Measurements from ENCODE around the gene TOM1L2. TPM values are rescaled to one million over a fixed set of nuclear protein-coding genes. Genes with fewer than 3 reads are reported as not detected.

TOM1L2 gene
- total RNA-seq, 1 donor from 2014 or later = 78.3 TPM

DNA sequence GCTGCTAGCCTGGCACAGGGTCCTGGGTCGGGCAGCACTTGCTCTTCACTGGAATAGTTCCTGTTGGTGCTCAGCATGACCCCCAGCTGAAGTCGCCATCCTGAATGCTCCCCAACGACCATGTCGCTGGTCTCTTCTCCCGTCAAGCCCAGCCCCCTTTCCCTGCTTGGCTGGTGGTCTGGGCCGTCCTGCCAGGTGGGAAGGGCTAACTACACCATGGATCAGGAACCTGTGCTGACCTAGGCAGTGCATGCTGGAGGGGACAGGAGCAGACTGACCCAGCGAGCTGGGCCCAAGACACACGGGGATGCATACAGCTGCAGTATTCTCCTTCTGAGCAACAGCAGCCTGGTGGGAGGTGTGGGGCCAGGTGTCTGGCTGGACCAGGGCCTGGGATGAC lies 126.2 kb downstream of the TOM1L2 start:
- ATAC-seq = no peak

DNA sequence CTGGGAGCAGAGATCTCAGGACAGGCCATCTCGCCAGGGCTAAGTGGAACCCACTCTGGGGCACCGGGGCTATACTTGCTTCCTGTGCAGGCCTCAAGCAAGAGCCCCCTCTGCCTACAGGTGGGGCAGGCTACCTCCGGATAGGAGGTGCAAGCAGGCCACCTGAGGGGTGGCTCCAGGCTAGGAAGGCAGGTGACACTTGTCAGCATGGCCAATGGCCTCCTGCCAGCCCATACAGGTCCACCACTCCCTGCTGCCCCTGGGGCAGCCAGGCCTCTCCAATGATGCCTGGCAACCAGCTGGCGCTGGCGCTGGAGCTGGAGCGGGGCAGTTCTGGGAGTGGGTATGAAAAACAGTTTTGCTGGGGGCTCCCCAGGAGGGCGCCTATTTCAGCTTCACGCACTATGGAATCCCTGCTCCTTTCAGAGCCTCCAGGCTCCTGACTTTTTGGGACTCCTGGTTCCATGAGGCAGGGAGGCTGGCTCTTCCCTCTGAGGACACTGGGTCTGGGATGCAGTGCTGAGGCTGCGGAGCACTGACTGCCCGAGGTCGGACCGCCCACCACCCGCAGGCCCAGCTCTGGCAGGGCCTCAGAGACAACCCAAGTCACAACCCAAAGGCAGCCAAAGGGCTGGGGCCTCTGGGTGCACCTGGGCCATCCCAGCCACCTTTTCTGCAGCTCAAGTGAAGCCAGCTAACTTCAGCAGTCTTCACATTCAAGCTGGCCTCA lies 127.0 kb downstream of the TOM1L2 start:
- no peak for ATAC-seq

DNA sequence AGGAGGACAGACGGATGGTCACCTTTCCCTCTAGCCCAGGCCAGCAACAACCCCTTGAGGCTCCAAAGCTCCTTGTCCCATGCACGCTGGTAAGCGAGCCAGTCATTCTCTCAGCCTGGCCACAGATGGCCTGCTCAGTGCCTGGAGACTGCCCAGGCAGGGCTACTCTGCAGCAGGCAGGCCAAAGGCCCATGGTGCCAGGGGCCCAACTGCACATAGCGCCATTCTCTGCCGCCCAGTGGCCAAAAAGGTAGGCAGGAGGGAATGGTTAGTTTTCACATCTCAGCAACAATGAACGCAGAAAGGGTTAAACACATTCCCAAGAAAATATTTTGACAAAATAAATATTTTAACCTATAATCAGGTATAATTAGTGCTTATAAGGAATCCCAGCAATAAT lies 127.7 kb downstream of the TOM1L2 start:
- ATAC-seq = no peak

DNA sequence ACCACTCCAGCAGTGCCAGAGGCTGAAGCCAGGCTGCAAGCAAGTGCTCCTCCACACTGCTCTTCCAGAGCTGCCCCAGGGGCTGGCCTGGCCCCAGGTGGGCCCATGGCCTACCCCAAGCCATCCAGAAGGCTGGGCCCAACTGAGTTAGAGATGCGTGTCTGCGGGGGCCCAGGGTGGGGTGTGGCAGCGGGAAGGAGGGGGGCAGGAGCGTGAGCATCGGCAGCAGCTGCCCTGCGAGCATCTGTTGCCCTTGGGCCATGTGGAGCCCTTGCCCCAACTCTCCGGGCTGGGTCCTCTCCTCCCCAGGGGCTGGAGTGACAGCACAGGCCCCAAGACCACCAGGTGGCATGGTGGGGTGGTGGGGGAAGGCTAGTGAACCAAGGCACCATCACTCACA lies 128.1 kb downstream of the TOM1L2 start:
- ATAC-seq = no peak

DNA sequence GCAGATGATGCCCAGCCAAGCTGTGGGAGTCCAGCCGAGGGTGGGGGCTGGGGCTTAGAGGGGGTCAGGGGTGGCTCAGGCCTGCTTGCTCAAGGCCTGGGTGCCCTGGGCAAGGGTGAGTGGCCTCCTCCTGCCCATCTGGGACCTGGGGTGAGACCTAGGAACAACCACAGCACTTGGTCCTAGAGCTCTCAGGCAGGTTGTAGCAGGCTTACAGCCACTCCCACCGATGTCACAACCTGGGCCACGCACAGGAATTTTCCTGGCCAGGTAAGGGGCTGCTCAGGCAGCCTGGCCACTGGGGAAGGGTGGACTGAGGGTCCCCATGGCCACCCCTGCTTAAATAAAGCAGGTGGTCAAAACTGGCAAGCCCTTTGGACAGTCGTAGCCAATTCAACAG lies 129.1 kb downstream of the TOM1L2 start:
- ATAC-seq = peak; percentile 4

DNA sequence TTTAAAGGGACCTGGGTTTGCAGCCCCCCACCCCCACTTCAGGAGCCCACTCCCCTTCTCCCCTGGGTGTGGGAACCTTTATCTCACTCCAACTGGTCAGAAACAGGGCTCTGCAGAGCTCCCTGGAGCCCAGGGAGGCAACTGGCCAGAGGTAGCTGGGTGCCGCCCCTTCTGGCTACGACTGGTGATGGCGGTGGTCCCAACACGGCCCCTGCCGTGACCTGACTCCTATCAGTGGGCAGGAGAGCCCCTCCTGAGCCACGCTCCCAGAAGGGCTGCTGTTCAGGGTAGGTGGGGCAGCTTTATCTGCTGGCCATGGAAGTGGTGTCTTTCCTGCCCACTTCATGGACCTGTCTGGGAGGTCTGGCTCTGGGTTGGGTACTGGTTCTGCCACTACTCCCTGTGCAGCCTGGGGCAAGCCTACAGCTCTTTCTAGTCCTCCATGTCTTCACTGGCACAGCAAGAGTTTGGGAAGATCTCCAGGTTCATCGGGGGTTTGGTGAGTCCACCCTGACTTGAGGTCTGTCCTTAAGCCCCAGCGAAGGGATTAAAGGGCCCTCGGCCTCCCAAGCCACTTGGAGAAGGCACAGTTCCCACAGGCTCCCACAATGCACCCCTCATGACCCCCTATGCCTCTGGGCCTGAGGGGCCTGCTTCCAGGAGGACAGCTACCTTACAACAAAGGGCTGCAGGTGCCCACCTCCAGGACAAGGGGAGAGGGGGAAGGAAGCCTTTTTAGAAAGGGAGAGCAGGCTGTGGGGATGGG lies 129.9 kb downstream of the TOM1L2 start:
- ATAC-seq = no peak

DNA sequence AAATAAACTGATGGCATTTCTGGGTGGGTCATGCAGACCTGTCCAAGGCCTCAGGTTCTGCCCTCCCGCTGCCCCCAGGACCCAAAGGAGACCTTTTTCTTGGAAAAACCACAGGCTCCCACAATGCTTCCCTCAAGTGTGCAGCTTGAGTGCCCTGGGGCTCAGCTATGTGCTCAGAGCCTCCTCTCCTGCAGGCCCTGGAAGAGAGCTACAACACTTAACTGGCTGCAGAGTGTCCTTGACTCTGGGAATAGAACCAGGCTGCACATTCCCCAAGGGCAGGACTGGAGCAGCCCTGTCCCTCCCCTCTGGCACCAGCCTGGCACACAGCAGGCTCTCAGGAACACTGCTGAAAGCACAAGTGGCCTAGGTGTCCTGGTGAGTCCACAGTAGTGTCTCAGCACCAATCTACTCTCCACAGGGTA lies 130.6 kb downstream of the TOM1L2 start:
- ATAC-seq = no peak

DNA sequence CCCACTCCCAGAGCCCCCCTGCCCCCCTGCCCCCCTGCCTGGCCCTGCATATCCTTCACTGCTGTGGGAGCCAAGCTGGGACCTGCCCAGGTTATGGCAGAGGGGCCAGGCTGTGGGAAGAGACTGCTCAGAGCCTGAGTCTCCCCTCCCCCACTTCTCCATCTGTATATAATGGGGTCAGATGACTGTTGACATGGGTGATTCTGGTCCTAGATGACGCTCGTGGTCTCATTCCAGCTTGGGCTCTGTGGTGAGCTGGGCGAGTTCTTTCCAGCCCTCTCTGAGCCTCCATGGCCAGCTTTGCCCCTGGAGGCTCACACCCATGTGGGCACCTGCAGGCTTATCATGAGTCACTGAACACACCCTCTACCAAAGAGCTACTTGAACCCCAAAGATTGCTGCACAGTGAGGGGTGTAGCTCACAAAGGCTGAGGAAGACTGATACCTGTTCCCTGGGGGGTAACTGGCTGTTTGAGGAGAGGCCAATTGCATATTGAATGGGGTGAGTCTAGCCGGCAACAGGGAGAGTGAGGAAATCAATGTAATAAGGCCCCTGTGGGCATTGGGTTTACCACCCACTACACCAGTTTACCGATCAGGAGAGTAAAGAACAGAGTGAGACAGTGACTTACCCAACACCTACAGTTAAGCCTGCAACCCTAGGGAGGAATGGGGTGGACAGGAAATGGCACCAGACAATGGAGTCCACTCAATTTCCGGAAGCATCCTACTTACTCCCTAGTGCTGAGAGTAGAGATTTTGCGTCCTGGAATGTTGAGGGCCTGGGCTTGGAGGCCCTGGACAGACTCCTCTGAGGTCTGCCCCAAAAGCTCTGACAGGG lies 131.2 kb downstream of the TOM1L2 start:
- ATAC-seq = peak; percentile 63

DNA sequence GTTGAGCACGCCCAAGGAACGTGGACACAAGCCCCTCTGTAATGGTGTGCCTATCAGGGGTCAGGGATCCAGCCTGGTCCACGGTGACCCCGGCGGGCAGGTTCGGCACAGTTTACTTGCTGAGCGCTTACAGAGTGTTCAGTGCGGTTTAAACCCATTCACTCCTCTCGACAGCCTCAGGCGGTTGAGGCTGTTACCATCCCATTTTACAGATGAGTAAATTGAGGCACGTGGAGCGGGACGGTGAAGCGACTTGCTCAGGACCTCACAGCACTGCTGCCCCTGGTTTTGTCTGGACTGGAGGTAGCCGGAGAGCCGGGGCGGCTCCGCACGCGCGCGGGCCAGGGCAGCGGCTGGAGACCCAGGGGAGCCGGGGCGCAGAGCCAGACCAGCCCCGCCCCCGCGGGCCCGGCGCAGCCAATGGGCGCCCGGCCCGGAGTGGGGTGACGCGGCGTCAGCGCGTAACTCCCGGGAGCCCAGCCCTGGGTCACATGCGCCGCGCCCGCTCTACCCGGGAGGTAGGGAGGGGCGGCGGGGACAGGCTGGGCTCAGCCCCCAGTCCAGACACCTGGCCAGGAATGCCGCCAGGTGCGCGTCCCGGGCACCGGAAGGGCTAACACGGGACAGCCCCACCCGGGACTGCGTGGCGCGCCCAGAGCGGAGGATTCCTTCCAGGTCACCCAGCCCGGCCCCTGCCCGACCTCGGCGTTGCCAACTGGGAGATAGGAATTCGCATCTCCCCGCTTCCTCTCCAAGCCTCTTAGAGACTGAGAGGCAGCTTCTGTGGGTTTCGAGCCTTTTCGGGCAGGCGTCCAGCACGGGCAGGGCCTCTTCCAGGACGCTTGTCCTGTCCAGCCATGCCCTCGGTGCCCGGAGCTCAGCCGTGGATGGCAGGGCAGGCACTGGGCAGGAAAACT lies 132.2 kb downstream of the TOM1L2 start:
- peak; percentile 74 for ATAC-seq

DNA sequence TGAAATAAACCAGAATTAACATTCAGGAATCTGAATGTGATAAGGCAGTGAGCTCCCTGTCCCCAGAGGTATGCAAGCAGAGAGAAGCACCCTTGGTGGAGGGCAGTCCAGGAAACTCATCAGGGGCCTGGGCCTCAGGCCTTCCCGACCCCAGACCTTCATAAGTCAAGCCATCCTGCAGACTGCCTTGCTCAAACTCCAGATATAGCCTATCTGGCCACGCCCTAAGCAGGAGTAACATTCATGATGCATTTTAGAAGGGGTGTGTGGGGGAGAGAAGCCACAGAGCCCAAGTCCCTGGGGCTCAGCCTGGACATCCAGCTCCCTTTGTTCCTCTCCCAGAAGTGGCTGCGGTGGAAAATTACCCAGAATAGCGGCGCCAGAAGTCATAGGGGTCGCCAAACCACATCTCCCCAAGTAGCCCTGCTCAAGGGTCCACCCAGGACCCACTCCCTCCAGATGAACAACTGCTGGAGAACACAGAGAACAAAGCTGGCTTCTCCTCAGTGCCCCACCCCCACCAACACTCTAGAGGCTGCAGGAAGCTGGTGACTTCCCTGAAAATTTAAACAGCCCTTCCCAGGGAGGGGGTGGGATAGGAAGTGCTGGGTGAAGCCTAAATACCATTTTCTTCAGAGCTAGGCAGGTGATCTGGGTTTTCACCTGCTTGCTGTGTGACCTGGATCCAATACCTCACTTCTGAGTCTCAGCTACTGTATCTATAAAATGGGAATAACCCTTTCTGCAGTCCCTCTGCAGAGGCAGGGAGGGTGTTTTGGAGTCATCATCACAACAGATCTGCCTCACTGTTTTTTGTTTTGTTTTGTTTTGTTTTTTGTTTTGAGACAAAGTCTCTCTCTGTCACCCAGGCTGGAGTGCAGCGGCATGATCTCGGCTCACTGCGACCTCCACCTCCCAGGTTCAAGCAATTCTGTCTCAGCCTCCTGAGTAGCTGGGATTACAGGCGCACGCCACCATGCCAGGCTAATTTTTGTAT lies 133.9 kb downstream of the TOM1L2 start:
- no peak for ATAC-seq

DNA sequence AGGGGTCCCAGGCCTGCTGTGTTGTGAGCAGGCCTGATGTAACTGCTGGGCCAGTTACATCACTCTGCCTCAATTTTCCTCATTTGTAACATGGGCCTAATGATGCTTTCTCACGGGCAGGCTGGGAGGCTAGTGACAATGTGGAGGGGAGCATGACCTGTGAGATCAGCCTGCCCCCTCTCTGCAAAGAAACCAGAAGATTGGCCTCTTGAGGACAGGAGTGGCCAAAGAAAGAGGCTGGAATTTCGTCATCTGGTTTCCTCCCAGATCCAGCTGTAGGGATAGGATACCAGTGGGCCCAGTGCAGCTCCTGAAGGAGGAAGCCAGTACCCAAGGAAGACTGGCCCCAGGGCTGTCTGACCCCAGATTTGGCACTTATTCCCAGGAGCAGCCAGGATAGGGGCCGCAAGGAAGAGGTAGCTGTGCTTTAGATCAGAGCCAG lies 134.8 kb downstream of the TOM1L2 start:
- no peak for ATAC-seq

DNA sequence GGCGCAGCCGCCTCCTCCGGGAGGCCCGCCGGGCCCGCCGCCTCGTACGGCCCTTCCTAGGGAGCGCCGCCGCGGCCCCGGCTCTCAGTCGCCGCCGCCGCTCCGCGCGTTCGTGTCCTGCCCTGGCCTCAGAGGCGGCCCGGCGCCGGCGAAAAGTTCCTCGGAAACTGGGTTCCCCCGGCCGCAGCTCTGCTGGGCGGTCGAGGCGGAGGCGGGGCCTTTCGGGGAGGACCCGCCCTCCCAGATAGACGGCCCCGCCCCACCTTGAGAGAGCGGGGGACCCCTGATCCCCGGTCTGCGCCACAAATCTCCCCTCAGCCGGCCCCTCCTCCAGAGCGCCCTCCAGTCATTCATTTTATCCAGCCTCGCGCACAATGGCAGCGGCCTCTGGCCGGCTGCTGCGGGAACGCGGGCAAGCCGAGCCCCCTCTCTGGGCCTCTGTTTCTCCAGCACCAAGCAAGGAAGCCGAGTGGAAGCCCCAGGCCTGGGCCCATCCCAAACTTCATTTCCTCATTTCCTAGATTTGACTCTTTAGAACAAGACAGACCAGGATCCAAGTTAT lies 135.3 kb downstream of the TOM1L2 start, which contains the start of gene SREBF1:
SREBF1 (minus strand) TSS at position 169 of the 562 bp plus-strand sequence. CDS start 169 bp downstream, outside the sequence.
- peak; percentile 2 for ATAC-seq

DNA sequence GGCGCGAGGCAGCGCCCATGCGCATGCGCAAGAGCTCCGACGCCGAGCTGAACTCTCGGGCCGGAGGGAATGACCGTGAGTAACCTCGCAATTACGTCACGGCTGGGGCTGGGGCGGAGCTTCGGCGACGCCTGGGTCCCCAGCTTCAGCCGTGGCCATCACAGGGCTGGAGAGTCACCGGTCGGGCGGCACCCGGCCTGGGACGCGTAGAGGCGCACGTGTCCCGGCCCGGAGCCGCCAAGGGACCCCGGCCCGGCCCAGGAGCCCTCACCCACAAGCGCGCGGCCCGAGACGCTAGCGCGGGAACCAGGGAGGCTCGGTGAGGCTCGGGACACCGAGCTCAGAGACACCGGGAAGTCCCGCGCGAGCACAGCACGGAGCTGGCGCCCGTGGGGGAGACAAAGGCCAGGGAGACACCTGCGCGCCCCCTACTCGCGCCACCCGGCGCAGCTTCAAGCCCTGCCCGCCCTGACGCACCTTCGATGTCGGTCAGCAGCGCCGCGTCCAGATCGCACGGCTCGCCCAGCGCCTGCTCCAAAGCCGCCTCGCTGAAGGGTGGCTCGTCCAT lies 135.9 kb downstream of the TOM1L2 start:
- peak; percentile 68 for ATAC-seq

DNA sequence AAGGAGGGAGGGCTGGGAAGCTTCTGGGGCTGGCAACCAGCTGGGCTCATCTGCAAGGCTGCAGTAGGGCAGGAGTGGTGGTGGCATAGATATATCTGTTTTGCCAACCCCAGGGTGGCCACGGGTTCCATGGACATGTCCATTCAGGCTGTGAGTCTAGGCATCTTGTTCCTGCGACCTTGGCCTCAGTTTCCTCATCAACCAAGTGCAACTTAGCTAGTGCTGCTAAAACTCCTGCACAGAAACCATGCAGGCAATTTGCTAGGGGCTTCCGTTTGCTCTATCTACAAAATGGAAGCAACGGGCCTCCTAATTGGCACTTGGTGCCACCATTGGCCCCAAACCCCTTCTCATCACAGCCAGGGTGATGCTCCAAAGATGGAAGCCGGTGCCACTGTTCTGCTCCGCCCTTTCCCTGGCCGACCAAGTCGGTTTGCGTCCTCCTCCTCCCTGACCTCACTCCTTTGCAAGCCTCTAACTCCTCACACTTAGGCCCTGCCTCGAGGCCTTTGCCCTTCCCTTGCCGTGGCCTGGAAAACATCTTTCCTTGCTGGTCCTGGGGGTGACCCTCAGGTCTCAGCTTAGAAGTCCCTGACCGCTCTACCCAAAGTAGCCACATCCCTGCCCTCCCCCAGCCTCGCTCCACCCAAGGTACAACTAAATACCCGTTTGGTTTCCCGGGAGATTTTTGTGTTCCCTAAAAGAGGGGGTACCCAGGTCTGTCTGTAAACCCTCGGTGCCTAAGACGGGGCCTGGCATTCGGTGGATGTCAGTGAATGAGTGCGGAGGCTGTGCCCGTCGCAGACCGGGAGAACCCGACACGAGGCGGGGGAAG lies 136.6 kb downstream of the TOM1L2 start:
- ATAC-seq = no peak

DNA sequence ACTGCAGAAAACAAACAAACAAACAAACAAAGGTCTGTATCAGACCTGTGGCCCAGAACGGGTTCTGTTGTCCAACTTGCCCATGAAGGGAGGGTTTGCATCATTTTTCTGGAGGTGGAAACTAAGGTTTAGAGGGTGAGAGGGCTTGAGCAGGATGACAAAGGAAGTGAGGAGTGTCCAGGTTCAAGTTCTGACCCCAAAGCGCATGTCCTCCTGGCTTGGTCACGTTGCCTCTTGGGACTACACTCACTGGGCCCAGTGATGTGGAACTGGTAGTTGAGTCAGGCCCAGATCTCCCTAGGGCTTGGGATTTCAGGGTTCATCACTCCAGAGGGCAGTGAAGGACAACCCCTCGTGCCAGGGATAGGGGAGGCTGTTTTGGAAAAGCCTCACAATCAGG lies 137.2 kb downstream of the TOM1L2 start:
- ATAC-seq = no peak

DNA sequence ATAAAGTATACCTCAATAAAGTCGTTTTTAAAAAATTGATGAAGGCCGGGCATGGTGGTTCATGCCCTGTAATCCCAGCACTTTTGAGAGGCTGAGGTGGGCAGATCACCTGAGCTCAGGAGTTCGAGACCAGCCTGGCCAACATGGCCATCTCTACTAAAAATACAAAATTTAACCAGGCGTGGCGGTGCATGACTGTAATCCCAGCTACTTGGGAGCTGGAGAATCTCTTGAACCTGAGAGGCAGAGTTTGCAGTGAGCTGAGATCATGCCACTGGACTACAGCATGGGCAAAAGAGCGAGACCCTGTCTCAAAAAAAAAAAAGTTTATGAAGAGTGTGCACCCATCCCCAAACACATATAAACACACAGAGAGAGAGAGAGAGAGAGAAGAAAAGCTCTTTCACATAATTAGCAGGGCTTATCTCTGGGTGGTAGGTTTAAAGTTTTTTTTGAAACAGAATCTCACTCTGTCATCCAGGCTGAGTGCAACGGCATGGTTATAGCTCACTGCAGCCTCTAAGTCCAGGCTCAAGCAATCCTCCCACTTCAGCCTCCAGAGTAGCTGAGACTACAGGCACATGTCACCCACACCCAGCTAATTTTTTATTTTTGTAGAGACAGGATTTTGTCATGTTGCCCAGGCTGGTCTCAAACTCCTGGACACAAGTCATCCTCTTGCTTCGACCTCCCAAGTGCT lies 138.4 kb downstream of the TOM1L2 start:
- ATAC-seq = no peak

DNA sequence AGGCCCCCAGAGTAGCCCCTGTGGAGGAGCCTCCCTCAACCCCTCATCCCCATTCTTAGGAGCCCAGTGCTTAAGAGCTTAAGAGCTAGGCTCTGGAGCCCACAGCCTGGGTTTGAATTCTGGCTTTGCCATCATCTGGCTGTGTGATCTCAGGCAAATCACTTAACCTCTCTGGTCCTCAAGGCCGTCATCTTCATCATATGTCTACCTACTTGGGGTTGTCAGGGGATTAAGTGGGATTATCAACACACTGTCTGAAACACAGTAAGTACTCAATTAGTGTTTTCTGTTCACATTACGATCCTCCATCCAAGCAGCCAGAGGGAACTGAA lies 140.2 kb downstream of the TOM1L2 start:
- ATAC-seq = no peak

Data from esophagus mucosa (tissue), 1 donor.